GM21360 (cell line): ENCODE results near the gene FASTK.
"Not testable (repeated sequence)": the region's sequence is repeated elsewhere in the genome, so short reads cannot be mapped to it uniquely, and the experiment has no call there.

ENCODE experiments used
- ATAC-seq: cut with Tn5 transposase; IDR thresholded peaks from one replicate; pipeline ENCODE4 v1.9.1; 2021; ENCODE audit warnings: mild to moderate bottlenecking, moderate library complexity; ENCODE audit not compliant: unreplicated experiment

FASTK gene

DNA sequence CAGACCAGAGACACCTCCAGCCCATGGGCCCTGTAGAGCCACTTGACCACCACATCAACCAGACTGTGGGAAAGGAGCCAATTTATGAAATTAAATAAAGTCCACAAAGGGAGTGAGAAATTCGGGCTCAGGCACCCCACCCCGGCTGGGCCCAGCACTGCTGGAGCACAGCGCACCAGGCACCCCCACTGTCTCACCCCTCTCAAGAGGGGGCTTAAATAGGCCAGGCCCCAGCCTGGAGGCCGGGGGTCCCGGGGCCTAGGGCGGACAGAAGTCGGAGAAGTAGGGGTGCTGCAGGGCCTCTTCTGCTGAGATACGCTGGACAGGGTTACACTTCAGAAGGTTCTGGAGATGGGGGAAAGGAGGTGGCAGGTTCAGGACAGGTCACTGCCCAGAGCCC lies 26.9 kb downstream of the FASTK start:
- ATAC-seq = no peak

DNA sequence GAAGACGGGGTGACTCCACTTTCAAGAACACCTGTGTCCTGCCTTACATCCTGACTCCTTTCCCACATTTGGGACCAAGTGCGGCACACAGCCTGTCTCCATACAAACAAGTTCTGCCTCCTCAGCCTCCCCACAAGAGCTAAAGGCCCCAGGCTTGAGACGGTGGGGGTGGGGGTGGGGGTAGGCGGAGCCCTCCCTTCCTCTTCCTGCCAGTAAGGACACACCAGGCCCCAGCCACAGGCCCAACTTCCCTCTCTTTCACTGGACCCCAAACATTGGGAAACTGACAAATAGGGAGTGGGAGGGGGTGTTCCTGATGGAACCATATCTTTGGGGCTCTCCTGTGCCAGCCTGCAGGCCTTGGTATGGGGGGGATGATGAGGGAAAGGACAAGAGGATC lies 27.5 kb downstream of the FASTK start:
- ATAC-seq = no peak

DNA sequence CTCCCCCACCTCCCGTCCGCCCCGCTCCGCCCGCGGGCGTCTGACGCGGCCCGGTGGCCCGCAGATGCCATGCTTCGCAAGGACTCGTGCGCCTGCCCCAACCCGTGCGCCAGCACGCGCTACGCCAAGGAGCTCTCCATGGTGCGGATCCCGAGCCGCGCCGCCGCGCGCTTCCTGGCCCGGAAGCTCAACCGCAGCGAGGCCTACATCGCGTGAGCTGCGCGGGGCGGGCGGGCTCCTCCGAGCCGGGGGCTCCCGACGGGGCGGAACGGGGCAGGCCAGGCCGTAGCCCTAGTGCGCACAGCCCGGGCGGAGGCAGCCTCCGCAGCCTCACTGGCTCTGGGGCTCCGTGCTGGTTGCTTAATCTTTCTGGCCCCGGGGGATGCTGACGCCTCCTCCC lies 29.5 kb downstream of the FASTK start:
- ATAC-seq = no peak

DNA sequence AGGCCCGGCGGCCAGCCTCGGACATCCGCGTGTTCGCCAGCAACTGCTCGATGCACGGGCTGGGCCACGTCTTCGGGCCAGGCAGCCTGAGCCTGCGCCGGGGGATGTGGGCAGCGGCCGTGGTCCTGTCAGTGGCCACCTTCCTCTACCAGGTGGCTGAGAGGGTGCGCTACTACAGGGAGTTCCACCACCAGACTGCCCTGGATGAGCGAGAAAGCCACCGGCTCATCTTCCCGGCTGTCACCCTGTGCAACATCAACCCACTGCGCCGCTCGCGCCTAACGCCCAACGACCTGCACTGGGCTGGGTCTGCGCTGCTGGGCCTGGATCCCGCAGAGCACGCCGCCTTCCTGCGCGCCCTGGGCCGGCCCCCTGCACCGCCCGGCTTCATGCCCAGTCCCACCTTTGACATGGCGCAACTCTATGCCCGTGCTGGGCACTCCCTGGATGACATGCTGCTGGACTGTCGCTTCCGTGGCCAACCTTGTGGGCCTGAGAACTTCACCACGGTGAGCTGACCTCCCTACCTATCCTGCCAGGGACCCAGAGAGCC lies 31.6 kb downstream of the FASTK start:
- no peak for ATAC-seq

DNA sequence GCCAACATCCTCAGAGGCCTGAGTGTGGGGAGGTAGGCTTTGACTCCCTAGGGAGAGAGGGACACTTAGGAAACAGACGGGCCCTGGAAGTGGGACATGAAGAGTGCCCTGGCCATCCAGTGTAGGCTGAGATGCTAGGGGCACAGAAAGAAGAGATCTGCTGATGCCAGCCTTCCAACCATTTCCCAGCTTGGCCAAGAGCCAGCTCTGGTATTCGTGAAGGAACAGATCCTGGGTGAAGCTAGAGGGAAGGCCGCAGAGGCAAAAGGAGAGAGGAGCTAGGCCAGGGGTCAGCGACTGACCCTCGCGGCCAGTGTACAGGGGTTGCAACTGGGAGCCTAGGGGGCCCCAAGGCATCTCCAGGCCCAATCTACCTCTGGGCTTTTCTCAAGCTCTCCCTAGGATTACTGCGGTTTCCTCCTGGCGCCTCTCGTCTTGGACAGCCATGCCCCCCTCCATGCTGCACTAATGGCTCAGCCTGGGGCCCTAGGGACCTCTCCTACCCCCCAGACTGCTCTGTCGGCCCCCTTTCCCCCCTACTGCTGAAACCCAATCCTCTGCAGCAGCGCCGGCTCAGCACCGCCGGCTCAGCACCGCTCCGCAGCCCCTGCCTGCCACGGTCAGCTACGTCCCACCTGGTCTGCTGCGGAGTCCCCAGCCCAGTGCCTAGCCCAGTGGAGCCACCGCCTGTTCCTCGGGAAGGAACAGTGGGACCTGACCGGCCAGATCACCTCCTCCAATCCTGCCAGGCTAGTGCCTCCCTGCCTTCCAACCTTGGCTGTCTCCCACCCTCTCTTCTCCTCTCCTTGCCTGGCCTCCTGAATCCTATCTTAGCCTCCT lies 32.4 kb downstream of the FASTK start, which contains the start of gene ASIC3:
Gene ASIC3 (plus strand): TSS at position 556 of the 840 bp plus-strand sequence. CDS start 355 bp downstream, outside the sequence.
- ATAC-seq = no peak

DNA sequence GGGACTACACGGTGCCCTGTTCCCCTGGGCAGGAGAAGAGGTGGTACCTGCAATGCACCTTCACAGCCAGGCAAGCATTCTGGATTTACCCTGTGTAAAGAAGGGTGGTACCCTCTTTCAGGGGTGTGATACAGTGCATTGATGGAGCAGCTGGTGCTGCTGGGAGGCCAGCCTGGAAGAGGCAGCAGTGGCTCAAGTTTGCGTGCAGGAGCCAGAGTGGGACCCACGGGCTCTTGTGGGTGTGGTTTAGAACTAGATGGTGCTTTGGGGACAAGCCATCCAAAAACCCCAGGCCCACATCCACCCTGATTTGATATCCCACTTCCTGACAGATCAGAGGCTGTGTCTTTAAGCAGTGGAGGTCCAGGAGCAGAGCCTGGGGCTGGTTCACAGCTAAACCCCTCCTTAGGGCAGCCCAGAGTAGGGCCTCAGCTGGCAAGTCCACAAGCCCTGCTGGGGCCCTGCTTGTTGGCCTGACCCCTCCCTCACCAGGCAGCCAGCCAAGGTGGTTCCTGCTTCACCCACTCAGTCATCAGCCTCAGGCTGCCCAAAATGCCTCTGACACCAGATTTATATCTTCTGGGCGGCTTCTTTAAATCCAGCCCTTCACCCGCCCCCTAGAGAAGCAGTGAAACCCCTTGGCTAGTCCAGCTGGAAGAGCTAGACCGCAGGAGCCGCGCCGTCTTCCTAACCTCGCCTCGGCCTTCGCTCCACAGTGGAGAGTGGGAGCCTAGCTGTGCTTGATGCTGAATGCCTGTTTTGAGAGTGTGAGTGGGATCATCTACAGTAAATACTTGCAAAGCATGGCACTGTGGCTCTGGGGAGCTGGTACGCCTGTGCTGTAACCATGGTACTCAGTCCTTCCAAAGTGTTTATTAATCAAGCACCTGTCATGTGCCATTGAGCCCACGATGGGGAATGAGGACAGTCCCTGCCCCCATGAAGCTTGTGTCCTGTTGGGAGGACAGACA lies 33.7 kb downstream of the FASTK start:
- ATAC-seq = no peak

DNA sequence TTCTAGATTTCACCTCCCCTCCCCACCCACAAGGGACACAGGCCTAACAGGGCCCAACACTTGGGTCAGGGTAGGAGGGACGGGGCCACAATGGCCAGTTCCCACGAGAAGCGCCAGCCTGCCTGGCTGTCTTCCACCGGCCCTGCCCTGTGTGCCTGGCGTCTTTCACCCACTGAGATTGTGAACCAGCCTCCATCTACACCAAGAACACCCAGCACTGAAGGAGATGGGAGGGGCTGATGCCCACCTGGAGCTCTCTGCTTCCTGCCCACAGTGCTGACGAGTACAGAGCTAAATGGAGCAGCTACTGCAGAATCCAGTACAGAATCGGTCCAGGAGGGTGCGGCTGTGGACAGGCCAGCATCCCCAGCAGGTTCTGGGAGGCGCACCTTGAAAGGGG lies 34.6 kb downstream of the FASTK start:
- no peak for ATAC-seq

DNA sequence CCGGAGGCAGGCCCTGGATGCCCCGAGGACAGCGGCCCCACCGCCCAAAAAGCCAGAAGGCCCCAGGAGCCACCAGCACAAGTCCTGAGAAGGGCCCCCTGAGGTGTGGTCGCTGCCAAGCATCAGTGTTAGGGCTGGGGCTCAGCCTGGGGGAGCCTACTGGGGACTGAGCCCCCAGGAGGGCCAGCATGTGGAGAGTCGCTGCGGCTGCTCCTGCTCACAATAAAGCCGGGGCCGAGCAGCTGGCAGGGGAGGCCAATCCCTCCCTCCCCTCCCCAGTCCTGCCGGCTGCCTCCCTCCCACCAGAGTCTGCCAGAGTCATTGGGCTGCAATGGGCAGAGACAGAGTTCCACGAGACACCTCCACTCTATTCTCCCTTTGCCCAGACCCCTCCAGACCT lies 35.3 kb downstream of the FASTK start:
- ATAC-seq = no peak

DNA sequence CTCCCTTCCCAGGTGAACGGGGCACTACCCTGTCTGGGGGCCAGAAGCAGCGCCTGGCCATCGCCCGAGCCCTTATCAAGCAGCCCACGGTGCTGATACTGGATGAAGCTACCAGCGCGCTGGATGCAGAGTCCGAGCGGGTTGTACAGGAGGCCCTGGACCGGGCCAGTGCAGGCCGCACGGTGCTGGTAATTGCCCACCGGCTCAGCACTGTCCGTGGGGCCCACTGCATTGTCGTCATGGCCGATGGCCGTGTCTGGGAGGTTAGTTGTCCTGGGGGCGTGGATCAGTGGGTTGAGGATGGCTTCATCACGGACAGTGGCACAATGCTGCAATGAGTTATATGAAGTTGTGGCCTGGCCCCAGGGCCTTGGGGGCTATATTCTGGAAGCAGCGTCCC lies 36.6 kb downstream of the FASTK start:
- ATAC-seq = no peak

DNA sequence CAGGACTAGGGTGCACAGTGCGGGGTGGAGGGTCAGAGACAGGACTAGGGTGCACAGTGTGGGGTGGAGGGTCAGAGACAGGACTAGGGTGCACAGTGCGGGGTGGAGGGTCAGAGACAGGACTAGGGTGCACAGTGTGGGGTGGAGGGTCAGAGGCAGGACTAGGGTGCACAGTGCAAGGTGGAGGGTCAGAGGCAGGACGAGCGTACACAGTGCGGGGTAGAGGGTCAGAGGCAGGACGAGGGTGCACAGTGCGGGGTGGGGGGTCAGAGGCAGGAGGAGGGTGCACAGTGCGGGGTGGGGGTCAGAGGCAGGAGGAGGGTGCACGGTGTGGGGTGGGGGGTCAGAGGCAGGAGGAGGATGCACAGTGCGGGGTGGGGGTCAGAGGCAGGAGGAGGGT lies 37.2 kb downstream of the FASTK start:
- ATAC-seq = not testable (repeated sequence)

DNA sequence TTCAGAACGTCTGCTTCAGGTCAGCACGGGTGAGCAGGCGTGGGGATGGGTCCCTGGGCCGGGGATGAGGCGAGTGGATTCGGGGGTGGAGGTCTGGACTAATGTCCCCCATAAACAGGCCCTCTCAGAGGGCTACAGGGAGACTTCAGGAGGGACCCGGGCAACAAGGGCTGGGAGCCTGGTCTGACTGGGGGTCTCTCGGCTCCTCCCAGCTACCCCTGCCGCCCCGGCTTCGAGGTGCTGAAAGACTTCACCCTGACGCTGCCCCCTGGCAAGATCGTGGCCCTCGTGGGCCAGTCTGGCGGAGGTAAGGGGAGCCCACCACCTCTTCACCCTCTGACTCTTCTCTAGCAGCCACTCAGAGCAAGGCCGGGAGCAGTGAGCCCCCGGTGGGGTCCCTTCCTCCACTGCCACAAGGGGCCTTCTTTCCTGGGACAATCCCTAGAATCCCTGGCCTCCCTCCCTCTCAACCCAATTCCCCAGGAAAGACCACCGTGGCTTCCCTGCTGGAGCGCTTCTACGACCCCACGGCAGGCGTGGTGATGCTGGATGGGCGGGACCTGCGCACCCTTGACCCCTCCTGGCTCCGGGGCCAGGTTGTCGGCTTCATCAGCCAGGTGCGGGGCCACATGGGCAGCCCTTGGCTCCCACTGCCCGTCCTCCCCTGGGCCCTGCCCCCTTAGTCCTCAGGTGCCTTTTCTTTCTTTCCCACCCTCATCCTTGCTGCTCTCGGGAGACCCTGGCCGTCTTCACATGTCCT lies 39.8 kb downstream of the FASTK start:
- no peak for ATAC-seq

DNA sequence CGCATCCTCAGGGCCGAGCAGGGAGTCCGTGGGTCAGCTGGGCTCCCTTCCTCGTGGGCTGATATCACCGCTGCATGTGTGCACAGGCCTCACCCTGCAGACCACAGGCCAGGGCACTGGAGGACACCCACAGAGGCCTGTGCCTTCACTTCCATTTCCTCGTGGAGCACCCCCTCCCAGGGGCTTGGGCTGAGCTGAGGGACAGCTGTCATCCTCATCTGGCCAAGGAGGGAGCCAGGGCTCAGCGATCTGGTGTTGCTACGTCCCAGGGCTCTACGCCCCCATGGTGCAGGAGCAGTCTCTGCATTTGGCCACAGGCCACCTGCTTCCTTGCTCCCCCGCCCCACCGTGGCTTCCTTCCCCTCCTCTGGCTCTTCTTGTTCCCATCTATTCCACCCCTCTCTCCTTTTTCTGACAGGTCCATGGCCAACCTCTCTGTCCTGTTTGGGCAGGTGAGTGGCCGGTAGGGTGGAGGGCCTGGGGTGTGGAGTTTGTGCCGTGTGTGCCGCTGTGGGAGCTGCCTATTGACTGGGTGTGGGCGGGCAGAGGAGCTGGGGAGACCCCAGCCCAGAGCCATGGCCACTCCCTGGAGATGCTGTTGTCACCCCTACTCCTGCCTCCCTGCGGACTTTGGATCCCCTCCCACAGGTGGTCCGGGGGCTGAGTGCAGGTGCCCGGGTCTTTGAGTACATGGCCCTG lies 40.6 kb downstream of the FASTK start:
- ATAC-seq = no peak

DNA sequence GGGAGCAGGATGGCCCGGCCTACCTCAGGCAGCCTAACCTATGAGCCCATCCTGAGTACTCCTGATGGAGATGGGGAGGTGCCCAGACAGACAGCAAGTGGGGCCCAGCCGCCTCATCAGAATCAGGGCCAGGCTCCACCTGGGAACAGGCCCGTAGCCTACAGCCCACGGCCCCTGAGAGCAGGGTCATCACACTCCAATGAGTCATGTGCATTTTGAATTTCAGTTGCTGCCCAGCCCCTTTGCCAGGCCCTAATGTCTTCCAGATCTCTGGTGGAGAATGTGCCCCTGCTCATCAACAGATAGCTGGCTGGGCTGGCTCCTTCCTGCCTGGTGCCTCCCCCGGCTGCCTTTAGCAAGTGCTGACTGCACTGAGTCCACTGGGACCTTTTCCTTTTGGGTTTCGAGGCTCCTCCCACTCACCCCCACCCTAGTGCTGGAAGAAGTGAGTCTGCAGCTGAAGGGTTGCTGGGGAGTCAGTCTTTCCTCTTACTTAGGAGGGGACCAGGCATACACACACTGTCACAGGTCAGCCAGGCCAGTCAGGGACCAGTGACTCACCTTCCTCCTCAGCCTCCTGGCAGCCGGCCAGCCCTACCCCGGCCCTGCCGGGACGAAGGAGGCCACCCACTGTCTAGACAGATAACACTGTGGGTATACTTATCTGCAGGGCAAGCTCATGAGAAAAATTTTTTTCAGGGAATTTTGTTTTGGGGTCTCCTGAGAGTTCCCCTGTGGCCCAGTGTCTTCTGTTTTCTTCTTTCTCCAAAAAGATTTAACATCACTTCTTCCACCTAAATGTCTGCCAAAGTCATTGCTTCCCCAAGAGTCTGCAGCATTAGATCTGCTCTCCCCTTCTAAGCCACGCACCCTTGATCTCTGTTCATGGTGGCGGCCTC lies 41.4 kb downstream of the FASTK start:
- no peak for ATAC-seq

DNA sequence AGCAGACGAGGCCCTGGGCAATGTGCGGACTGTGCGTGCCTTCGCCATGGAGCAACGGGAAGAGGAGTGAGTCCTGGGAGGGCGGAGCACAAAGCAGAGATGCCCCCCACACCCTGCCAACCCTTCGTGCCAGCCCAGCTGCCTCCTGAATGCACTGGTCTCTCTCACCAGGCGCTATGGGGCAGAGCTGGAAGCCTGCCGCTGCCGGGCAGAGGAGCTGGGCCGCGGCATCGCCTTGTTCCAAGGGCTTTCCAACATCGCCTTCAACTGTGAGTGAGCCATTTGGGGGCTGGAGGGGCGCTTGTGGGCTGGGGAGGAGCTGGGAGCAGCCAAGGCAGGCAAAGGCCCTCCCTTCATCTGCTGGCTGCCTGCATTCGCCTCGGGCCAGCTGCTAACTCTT lies 44.7 kb downstream of the FASTK start:
- no peak for ATAC-seq

DNA sequence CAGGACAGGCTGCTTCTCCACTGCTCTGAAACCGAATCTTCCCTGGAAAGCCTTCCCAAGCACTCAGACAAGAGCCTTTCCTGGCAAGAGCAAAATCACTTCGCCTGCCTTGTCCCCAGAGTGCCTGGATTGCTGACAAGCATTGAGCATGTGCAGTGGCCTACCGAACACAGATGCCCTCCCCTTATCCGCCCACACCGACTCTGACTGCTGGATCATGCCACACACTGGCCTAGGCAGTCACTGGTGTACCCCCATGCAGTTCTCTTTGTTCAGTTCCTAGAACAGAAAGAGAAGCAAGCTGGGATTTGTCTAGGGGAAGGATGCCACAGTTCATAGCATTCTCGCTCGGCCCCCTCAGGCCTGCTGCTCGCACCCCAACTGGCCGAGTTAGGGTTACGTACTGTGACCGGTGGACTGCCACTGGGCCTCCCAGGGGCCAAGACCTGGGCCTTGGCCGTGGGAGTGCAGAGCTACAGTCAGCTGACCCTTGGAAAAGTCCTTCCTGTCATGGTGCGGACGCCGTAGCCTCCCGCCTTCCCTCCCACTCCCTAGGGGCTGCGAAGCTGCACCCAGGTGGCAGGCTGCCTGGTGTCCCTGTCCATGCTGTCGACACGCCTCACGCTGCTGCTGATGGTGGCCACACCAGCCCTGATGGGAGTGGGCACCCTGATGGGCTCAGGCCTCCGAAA lies 45.4 kb downstream of the FASTK start:
- ATAC-seq = no peak

DNA sequence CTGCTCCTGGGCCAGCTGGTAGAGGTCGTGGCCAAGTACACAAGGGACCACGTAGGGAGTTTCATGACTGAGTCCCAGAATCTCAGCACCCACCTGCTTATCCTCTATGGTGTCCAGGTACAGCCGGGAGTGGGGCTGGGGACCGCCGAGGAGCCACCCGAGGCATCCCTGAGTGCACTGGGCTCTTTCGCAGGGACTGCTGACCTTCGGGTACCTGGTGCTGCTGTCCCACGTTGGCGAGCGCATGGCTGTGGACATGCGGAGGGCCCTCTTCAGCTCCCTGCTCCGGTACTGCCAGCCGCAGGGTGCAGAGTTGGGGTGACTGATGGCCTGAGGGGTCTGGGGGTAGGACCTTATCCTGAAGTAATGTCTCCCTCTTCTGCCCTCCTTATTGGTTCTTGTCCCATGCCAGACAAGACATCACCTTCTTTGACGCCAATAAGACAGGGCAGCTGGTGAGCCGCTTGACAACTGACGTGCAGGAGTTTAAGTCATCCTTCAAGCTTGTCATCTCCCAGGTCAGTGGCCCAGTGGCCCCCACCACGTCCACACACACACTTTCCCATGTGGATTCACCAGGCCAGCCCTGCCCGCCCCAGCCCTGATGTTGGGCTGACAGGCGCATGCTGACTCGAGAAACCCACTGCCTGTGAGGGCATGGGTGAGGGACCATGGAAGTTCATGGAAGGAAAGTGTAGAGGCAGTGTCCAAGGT lies 46.1 kb downstream of the FASTK start:
- no peak for ATAC-seq

DNA sequence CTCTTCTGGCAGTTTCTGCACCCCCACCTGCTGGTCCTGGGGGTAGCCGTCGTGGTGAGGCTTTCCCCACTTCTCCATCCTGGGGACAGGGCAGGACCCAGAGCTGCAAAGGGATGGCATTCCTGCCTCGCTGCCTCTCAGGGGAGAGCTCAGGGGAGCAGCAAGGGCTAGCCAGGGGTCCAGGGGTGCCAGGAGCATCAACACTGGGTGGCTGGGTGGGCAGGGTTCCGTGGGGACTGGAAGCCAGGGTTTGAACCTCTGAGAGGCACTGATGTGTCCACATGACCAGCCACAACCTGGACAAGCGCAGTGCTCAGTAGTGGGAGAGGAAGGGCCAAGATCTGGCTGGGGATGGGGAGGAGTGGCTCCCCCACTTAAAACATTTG lies 46.8 kb downstream of the FASTK start:
- no peak for ATAC-seq
